Common myeloid progenitor, CD34-positive (primary cell): ENCODE measurements around the gene FKBP3.

Experiments
- CTCF ChIA-PET: fragments of 350-600 bp; sonication (Branson Sonifier 250); formaldehyde crosslinking; loops from one replicate; lab custom pipeline; 2021; ENCODE audit warnings: antibody characterized with exemption; lab: Charles Lee
- POLR2A ChIA-PET: fragments of 350-600 bp; sonication (Branson Sonifier 250); formaldehyde crosslinking; loops from one replicate; lab custom pipeline; 2021; ENCODE audit warnings: antibody characterized with exemption; lab: Charles Lee
- DNase-seq, 3 donors: peaks; one replicate each; pipeline versions ENCODE4 v3.0.0 to v3.0.0-alpha.2; 2013
- H3K27ac ChIP-seq, 2 experiments: 1 replicate in 1 of 2; 2 replicates in 1 of 2; pipeline ENCODE4 v1.7.0; 2013; ENCODE audit warnings: inconsistent platforms in 2 of 2, low read length in 2 of 2, mild to moderate bottlenecking in 2 of 2, low read depth in 1 of 2, moderate library complexity in 1 of 2; ENCODE audit not compliant: severe bottlenecking in 2 of 2, insufficient read depth in 1 of 2, poor library complexity in 1 of 2
- H3K27me3 ChIP-seq, 5 experiments: replicated peaks in 2 of 5; 1 replicate in 3 of 5; 2 replicates in 2 of 5; pipeline versions ENCODE4 v1.6.1 to v1.7.0; 2013; ENCODE audit warnings: low read length in 4 of 5, mild to moderate bottlenecking in 2 of 5, moderate library complexity in 2 of 5, inconsistent platforms in 1 of 5; ENCODE audit not compliant: insufficient read depth in 5 of 5, control insufficient read depth in 4 of 5
- H3K36me3 ChIP-seq, 4 experiments: 1 replicate in 2 of 4; 2 replicates in 2 of 4; pipeline versions ENCODE4 v1.6.1 to v1.7.0; 2013; ENCODE audit warnings: low read length in 3 of 4, control low read depth in 1 of 4, mild to moderate bottlenecking in 1 of 4; ENCODE audit not compliant: control insufficient read depth in 4 of 4, insufficient read depth in 4 of 4
- H3K4me1 ChIP-seq, 4 experiments: 1 replicate in 3 of 4; 2 replicates in 1 of 4; pipeline versions ENCODE4 v1.6.1 to v1.7.1; 2013; ENCODE audit warnings: low read length in 3 of 4, mild to moderate bottlenecking in 3 of 4, control low read depth in 1 of 4, inconsistent platforms in 1 of 4, moderate library complexity in 1 of 4; ENCODE audit not compliant: control insufficient read depth in 4 of 4, insufficient read depth in 4 of 4; ENCODE audit errors: control extremely low read depth in 1 of 4
- H3K4me3 ChIP-seq, 7 experiments: 1 replicate in 4 of 7; 2 replicates in 3 of 7; pipeline versions ENCODE4 v1.5.1 to v1.7.0; 2013; ENCODE audit warnings: mild to moderate bottlenecking in 7 of 7, low read length in 6 of 7, moderate library complexity in 6 of 7, inconsistent platforms in 2 of 7, low read depth in 2 of 7, control low read depth in 1 of 7; ENCODE audit not compliant: insufficient read depth in 4 of 7, control insufficient read depth in 1 of 7; ENCODE audit errors: extremely low read depth in 1 of 7
- H3K9me3 ChIP-seq, 5 experiments: 1 replicate in 4 of 5; 2 replicates in 1 of 5; pipeline versions ENCODE4 v1.6.1 to v1.7.1; 2013; ENCODE audit warnings: low read length in 4 of 5, mild to moderate bottlenecking in 2 of 5, inconsistent platforms in 1 of 5, low read depth in 1 of 5, moderate library complexity in 1 of 5; ENCODE audit not compliant: control insufficient read depth in 4 of 5, insufficient read depth in 2 of 5; ENCODE audit errors: control extremely low read depth in 1 of 5
- WGBS: methylation state at CpG from one replicate; pipeline ENCODE4 v1.1.5; 2013; ENCODE audit not compliant: insufficient coverage; 5-methylcytosine and 5-hydroxymethylcytosine counted together

FKBP3 gene

GRCh38 chr14:45070215-45070614, 64.1 kb downstream of the FKBP3 start:
- Histone ChIP-seq H3K27me3 (no peaks in the 10 kb centered on the region), H3K27ac (no peak overlapping the region), H3K9me3 (peaks cover 0 to 2% (median 0%) of the 10 kb centered on the region in 5 experiments), H3K4me1 (peaks cover 0 to 2% (median 0%) of the 10 kb centered on the region in 4 experiments), H3K36me3 (peaks cover 0 to 17% (median 8%) of the 10 kb centered on the region in 4 experiments), H3K4me3 (no peak overlapping the region)
- no CpG with 5 or more reads among the region's 1 CpG for WGBS
- peak in 1 of 3 donors; percentile 9 for DNase-seq
- POLR2A ChIA-PET = no interaction called here
- CTCF ChIA-PET = no interaction called here

GRCh38 chr14:45068396-45068795, 65.9 kb downstream of the FKBP3 start:
- no peak for DNase-seq
- H3K4me1 ChIP-seq = peaks cover 0 to 2% (median 0%) of the 10 kb centered on the region in 4 experiments
- ChIA-PET POLR2A (no interaction called here), CTCF (no interaction called here)
- no peaks in the 10 kb centered on the region for H3K27me3 ChIP-seq
- WGBS = 71% methylated on average over 2 of the region's 3 CpGs
- H3K36me3 ChIP-seq = peaks cover 3 to 17% (median 8%) of the 10 kb centered on the region in 4 experiments
- no peak overlapping the region for H3K4me3 ChIP-seq
- no peak overlapping the region for H3K27ac ChIP-seq
- peaks cover 0 to 2% (median 0%) of the 10 kb centered on the region in 5 experiments for H3K9me3 ChIP-seq

GRCh38 chr14:45066667-45067066, 67.6 kb downstream of the FKBP3 start:
- WGBS = 100% methylated on average over 3 of the region's 3 CpGs
- H3K27ac ChIP-seq = no peak overlapping the region
- no peak for DNase-seq
- ChIA-PET CTCF (interaction anchor here (0.6 kb wide), 1 partner anchor 43 kb away, joined by 3 read pairs; no protein-coding TSS in a partner anchor), POLR2A (no interaction called here)
- H3K4me3 ChIP-seq = no peak overlapping the region
- H3K27me3 ChIP-seq = no peaks in the 10 kb centered on the region
- peaks cover 0 to 2% (median 0%) of the 10 kb centered on the region in 5 experiments for H3K9me3 ChIP-seq
- peaks cover 3 to 14% (median 7%) of the 10 kb centered on the region in 4 experiments for H3K36me3 ChIP-seq
- no peaks in the 10 kb centered on the region for H3K4me1 ChIP-seq

GRCh38 chr14:45065956-45066355, 68.3 kb downstream of the FKBP3 start:
- no peak for DNase-seq
- Histone ChIP-seq H3K9me3 (peaks cover 0 to 2% (median 0%) of the 10 kb centered on the region in 5 experiments), H3K27ac (no peak overlapping the region), H3K4me3 (no peak overlapping the region), H3K27me3 (no peaks in the 10 kb centered on the region), H3K36me3 (peaks cover 3 to 14% (median 7%) of the 10 kb centered on the region in 4 experiments), H3K4me1 (no peaks in the 10 kb centered on the region)
- POLR2A ChIA-PET = no interaction called here
- 100% methylated on average over 1 of the region's 2 CpGs for WGBS
- CTCF ChIA-PET = interaction anchor here (1.0 kb wide), 1 partner anchor 20 kb away, joined by 3 read pairs; no protein-coding TSS in a partner anchor
